GM18858 (cell line): ENCODE results near the gene PRDM12.

Experiments used
- ATAC-seq: cut with Tn5 transposase; IDR thresholded peaks from one replicate; pipeline ENCODE4 v1.9.1; 2021; ENCODE audit not compliant: unreplicated experiment

The PRDM12 gene

GRCh38 chr9:130687615-130688014 is 23.2 kb downstream of the PRDM12 start:
- no peak for ATAC-seq

GRCh38 chr9:130688072-130688471 is 23.7 kb downstream of the PRDM12 start:
- ATAC-seq: no peak

GRCh38 chr9:130689572-130689936 is 25.2 kb downstream of the PRDM12 start:
- ATAC-seq: no peak

GRCh38 chr9:130689937-130690700 is 25.7 kb downstream of the PRDM12 start:
- no peak for ATAC-seq

- ATAC-seq: no peak
These were observed 27.9 kb downstream of the PRDM12 start for GRCh38 chr9:130692321-130692720.

GRCh38 chr9:130693101-130693425 is 28.7 kb downstream of the PRDM12 start:
- no peak for ATAC-seq

GRCh38 chr9:130693426-130694191 is 29.2 kb downstream of the PRDM12 start, which contains the start of gene EXOSC2:
EXOSC2 (plus strand) TSS chr9:130693780; CDS start chr9:130693792, 12 bp downstream.
- peak; percentile 64 for ATAC-seq

- no peak for ATAC-seq
These were observed 29.8 kb downstream of the PRDM12 start for GRCh38 chr9:130694205-130694604.

- no peak for ATAC-seq
These were observed 31.8 kb downstream of the PRDM12 start for GRCh38 chr9:130696139-130696650.

- ATAC-seq: no peak
These were observed 32.6 kb downstream of the PRDM12 start for GRCh38 chr9:130696996-130697395.

- ATAC-seq: no peak
These were observed 34.1 kb downstream of the PRDM12 start for GRCh38 chr9:130698514-130698913.

GRCh38 chr9:130699047-130699446 is 34.7 kb downstream of the PRDM12 start:
- ATAC-seq: no peak

- no peak for ATAC-seq
These were observed 36.9 kb downstream of the PRDM12 start for GRCh38 chr9:130701059-130702022.

GRCh38 chr9:130703501-130703900 is 39.1 kb downstream of the PRDM12 start:
- no peak for ATAC-seq

GRCh38 chr9:130707225-130707976 is 43.0 kb downstream of the PRDM12 start:
- no peak for ATAC-seq

GRCh38 chr9:130710822-130711352 is 46.5 kb downstream of the PRDM12 start:
- no peak for ATAC-seq

- no peak for ATAC-seq
These were observed 47.1 kb downstream of the PRDM12 start for GRCh38 chr9:130711469-130711868.

GRCh38 chr9:130712564-130713285 is 48.3 kb downstream of the PRDM12 start:
- peak; percentile 93 for ATAC-seq

- no peak for ATAC-seq
These were observed 49.0 kb downstream of the PRDM12 start for GRCh38 chr9:130713286-130713960.
